ENCODE measurements around the gene RAPGEF4.

DNA sequence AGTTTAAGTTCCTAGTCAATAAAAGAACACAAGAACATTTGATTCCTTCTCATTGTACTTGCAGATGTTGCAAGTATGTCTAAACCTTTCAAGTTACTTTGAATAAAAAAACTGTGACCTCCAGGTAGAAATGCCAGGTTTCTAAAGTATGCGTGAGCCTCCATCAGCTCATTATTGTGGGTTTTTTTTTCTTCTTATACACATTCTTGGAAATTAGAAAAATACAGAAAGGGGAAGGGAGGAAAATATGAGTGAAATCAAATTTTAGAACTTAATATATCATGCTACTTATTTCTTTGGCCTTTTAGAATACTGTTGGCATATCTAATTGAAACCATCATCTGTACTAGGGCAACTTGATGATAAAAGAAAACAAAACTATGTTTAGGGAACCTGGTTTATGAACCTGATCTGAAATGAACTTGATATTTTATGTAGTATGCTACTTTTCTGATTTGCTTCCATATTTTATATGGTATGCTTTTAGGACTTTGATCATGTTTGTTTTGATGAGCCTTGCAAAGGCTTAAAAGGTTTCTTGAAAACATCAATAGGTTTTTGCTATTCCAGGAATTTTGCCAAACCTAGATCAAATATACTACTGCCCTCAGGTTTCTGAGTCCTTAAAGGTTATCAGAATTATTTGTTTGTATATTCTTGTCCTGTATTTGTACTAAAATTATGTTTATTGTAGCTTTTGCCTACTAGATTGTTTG, 209.3 kb downstream of the RAPGEF4 start:
- TF ChIP-seq POLR2A (IDR thresholded peaks at IDR 0.05), result no peak
- no peak for TF ChIP-seq CTCF (IDR thresholded peaks at IDR 0.05)
- no peak for TF ChIP-seq EP300 (IDR thresholded peaks at IDR 0.05)

All from tibial nerve (tissue), 4 donors.